GM13976 (cell line): Measurements from ENCODE around the gene SOBP.

Source experiments
- DNase-seq: peaks from one replicate; pipeline ENCODE4 v3.0.0; 2012; ENCODE audit warnings: low spot score
- CTCF ChIP-seq: IDR thresholded peaks from 2 replicates; pipeline ENCODE4 v1.5.1; 2012; ENCODE audit warnings: borderline replicate concordance, mild to moderate bottlenecking; ENCODE audit not compliant: insufficient read depth; ENCODE audit errors: extremely low read depth, missing control alignments, control extremely low read depth
- in situ Hi-C: fragments of 300-500 bp; cut with MboI; formaldehyde crosslinking; loops from one replicate; pipeline ENCODE4 v1.12.0; 2022; ENCODE audit warnings: low sequenced_read_pairs, mixed read lengths, inconsistent platforms; ENCODE audit not compliant: unreplicated experiment

Gene SOBP

DNA sequence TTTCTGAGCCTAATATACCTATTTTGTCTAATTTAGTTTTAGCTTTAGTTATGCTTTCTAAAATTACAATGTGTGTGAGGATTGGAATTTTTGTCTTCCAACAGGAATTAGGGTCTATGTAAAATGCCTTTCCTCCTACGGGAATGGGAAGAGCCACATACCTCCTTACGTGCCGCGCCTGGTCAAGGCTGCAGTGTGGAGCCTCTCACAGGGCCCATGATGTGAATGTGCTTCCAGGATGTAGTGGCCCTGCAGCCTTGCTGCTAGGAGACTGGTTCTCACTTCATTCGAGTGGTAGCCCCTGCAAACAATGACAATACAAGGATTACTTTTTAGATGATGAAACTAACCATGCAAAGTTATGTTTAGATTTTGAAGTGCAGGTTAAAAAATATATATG lies 110.2 kb downstream of the SOBP start:
- no peak for DNase-seq
- no peak for TF ChIP-seq CTCF
- in situ Hi-C loops, result no loop called here

DNA sequence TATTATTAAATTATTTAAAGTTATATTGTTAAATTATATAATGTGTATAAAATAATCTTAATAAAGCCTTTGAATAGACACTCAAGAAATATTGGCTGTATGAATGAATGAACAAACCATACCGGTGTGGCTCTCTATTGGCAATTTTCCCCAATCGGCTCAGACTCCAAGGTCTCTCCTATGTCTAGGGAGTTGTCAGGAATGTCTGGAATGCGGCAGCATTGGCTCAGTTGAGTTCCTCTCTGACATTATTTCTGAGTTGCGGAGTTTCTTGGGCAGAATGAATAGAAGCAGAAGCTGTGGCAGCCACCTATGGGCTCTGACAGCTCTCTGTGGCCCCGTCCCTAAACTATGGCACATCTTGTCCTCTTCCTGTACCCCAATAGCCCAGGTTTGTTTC lies 111.0 kb downstream of the SOBP start:
- in situ Hi-C loops, result no loop called here
- no peak for DNase-seq
- no peak for TF ChIP-seq CTCF

DNA sequence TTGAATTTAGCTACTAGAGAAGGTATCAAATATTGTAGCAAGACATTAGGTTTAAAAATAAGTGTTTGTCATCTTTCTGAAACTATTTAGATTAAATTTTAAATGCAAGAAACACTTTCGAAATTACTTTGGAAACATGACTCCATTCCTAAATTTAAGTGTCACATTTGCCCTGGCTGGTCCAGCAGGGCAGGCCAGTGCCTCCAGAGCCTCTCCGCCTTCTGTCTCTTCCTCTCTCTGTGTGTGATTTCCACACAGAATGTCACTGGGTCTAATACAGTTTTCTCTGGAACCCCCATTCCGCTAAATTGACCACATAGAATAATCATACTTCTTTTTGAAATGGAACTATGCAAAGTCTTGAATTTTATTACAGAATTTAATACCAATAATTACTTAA lies 111.5 kb downstream of the SOBP start:
- no peak for TF ChIP-seq CTCF
- no peak for DNase-seq
- in situ Hi-C loops, result no loop called here

DNA sequence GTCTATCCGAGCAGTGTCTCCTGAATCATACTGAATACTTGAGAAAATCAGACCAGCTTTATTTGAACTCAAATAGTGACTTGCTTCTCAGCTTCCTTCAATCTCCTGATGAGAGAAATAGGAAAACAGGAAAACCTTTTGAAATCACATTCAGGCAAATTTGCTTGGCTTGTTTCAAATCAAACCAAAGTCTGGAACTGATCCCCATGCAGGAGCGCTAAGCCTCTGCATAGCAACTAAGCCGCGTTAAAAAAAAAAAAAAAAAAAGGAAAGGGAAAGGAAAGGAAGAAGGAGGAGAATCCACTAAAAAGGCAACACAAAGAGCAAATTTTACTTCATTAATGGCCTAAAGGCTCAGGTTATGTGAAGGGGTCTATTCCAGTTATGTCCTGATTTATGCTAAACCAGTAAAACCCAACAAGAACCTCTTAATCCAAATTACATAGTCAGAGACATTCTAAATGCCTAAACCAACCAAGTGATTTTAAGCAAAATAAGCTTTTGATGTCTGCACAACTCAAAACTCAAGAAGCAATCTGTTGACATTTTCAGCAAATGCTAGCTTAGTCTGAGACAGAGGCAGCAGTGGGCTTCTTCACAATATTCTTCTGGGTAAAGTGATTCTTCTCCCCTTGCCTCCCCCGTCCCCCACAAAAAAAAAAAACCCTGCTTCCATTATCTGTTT lies 112.5 kb downstream of the SOBP start:
- no peak for DNase-seq
- TF ChIP-seq CTCF, result no peak
- in situ Hi-C loops, result no loop called here

- DNase-seq, result no peak
- no peak for TF ChIP-seq CTCF
- in situ Hi-C loops, result no loop called here
Measured at GRCh38 chr6:107603006-107603370, 113.1 kb downstream of the SOBP start.

- no peak for TF ChIP-seq CTCF
- in situ Hi-C loops, result no loop called here
- DNase-seq, result no peak
Measured at GRCh38 chr6:107604549-107604948, 114.6 kb downstream of the SOBP start.
